ENCODE measurements around the gene SMR3B. TPM values are rescaled to one million over a fixed set of nuclear protein-coding genes. Genes with fewer than 3 reads are reported as not detected.

Gene SMR3B
- total and polyA plus RNA-seq, 2 of the 4 experiments (the other 2 are of a cell fraction), result not detected

GRCh38 chr4:70380578-70380977, 2.4 kb upstream of the SMR3B start:
- CTCF ChIA-PET, result no interaction called here

More at GRCh38 chr4:70380578-70380977, 2.4 kb upstream of the SMR3B start:
- Histone ChIP-seq H2AFZ (replicated peaks; ENCODE audit: low read length, poor library complexity) (no peak overlapping the region), H3K14ac (replicated peaks; ENCODE audit: low read depth, low read length) (no peak overlapping the region), H2BK20ac (ENCODE audit: low read depth, low read length) (no peak overlapping the region), H3K9ac (ENCODE audit: low read depth, low read length) (no peak overlapping the region), H4K91ac (ENCODE audit: insufficient read depth, low read depth, low read length) (no peak overlapping the region), H3K4me3 (ENCODE audit: insufficient read depth, low read depth, low read length) (no peak overlapping the region), H3K23ac (ENCODE audit: low read depth, low read length) (no peak overlapping the region), H4K8ac (ENCODE audit: low read depth in 2 of 2, low read length in 2 of 2) (no peak overlapping the region), H3K27me3 (ENCODE audit: control insufficient read depth, insufficient read depth, low read length) (no peaks in the 10 kb centered on the region), H2AK9ac (replicated peaks; ENCODE audit: low read depth, low read length, poor library complexity) (no peak overlapping the region), H3K9me1 (ENCODE audit: insufficient read depth, low read length) (no peaks in the 10 kb centered on the region), H3K4ac (ENCODE audit: low read depth, low read length) (no peak overlapping the region), H3K4me2 (ENCODE audit: low read depth, low read length) (no peak overlapping the region), H4K5ac (ENCODE audit: low read depth, low read length) (no peak overlapping the region), H2BK5ac (ENCODE audit: low read depth, low read length, poor library complexity, severe bottlenecking) (no peak overlapping the region), H2AK5ac (ENCODE audit: low read depth, low read length) (no peak overlapping the region), H3K18ac (ENCODE audit: low read depth, low read length) (no peak overlapping the region), H3K36me3 (ENCODE audit: control insufficient read depth, insufficient read depth, low read length) (no peaks in the 10 kb centered on the region), H4K20me1 (ENCODE audit: insufficient read depth, low read length) (no peaks in the 10 kb centered on the region), H2BK15ac (ENCODE audit: low read depth, low read length) (no peak overlapping the region), H3K79me1 (ENCODE audit: low read depth in 1 of 2, low read length in 2 of 2) (no peaks in the 10 kb centered on the region), H3K56ac (ENCODE audit: extremely low read depth, insufficient read depth, low read length) (no peak overlapping the region), H2BK120ac (ENCODE audit: low read depth, low read length) (no peak overlapping the region), H3K4me1 (ENCODE audit: control insufficient read depth, insufficient read depth, low read length) (no peaks in the 10 kb centered on the region), H3K9me3 (ENCODE audit: control insufficient read depth, insufficient read depth, low read length) (no peaks in the 10 kb centered on the region), H3K27ac (ENCODE audit: insufficient read depth, low read length) (no peak overlapping the region)
- dilution Hi-C loops (cut with HindIII; ENCODE audit: low sequenced_read_pairs, unreplicated experiment), result no loop called here
- ATAC-seq (ENCODE audit: low read depth), result no peak
- no peak for DNase-seq
- intact Hi-C loops (cut with micrococcal nuclease), result no loop called here
- no TSS peak for BruUV-seq (replicated peaks)
- in situ Hi-C loops (cut with MboI; ENCODE audit: low sequenced_read_pairs), result no loop called here
- POLR2A ChIA-PET (ENCODE audit: unreplicated experiment), result no interaction called here
- no CpG with 5 or more reads among the region's 3 CpGs for WGBS, 2 experiments (ENCODE audit: extremely low coverage in 2 of 2, insufficient read length in 1 of 2)
- TF ChIP-seq FOS (IDR thresholded peaks at IDR 0.05; ENCODE audit: low read depth, low read length) (no peak), NFE2L2 (IDR thresholded peaks at IDR 0.05; ENCODE audit: low read depth, low read length) (no peak), CTCF (conservative IDR thresholded peaks at IDR 0.05; ENCODE audit: low read depth, low read length) (no peak), MAFK (IDR thresholded peaks at IDR 0.05; ENCODE audit: low read depth, low read length) (no peak), RAD21 (IDR thresholded peaks at IDR 0.05; ENCODE audit: low read length) (no peak), SMC3 (IDR thresholded peaks at IDR 0.05; ENCODE audit: low read depth, low read length) (no peak), RCOR1 (IDR thresholded peaks at IDR 0.05; ENCODE audit: insufficient replicate concordance, low read length) (no peak), MXI1 (IDR thresholded peaks at IDR 0.05; ENCODE audit: borderline replicate concordance, low read depth, low read length) (no peak), MAZ (IDR thresholded peaks at IDR 0.05; ENCODE audit: borderline replicate concordance, low read depth, low read length) (no peak), RFX5 (IDR thresholded peaks at IDR 0.05; ENCODE audit: low read depth, low read length) (no peak), CHD1 (IDR thresholded peaks at IDR 0.05; ENCODE audit: low read depth, low read length) (no peak), BHLHE40 (IDR thresholded peaks at IDR 0.05; ENCODE audit: low read depth, low read length) (no peak), POLR2A (IDR thresholded peaks at IDR 0.05; ENCODE audit: low read depth, low read length) (no peak)
- TF ChIP-seq, protein P1, sequence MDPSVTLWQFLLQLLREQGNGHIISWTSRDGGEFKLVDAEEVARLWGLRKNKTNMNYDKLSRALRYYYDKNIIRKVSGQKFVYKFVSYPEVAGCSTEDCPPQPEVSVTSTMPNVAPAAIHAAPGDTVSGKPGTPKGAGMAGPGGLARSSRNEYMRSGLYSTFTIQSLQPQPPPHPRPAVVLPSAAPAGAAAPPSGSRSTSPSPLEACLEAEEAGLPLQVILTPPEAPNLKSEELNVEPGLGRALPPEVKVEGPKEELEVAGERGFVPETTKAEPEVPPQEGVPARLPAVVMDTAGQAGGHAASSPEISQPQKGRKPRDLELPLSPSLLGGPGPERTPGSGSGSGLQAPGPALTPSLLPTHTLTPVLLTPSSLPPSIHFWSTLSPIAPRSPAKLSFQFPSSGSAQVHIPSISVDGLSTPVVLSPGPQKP (IDR thresholded peaks at IDR 0.05; ENCODE audit: borderline replicate concordance, low read depth, low read length), result no peak
- TF ChIP-seq, protein P2, sequence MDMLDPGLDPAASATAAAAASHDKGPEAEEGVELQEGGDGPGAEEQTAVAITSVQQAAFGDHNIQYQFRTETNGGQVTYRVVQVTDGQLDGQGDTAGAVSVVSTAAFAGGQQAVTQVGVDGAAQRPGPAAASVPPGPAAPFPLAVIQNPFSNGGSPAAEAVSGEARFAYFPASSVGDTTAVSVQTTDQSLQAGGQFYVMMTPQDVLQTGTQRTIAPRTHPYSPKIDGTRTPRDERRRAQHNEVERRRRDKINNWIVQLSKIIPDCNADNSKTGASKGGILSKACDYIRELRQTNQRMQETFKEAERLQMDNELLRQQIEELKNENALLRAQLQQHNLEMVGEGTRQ (IDR thresholded peaks at IDR 0.05; ENCODE audit: low read depth, low read length), result no peak
